NB4 (cell line): ENCODE data around the gene BBX.

Experiments used
- DNase-seq: peaks from one replicate; pipeline ENCODE4 v3.0.0; 2010; ENCODE audit warnings: low read depth
- H3K4me3 ChIP-seq: one replicate; pipeline ENCODE4 v1.5.1; 2011; ENCODE audit warnings: mild to moderate bottlenecking, low read depth, low read length, moderate library complexity
- CTCF ChIP-seq: IDR thresholded peaks from one replicate; pipeline ENCODE4 v1.5.1; 2012; ENCODE audit warnings: low read depth, low read length
- MAX ChIP-seq: IDR thresholded peaks from 2 replicates; pipeline ENCODE4 v1.6.1; 2011; ENCODE audit warnings: low read depth, low read length
- MYC ChIP-seq: IDR thresholded peaks from 2 replicates; pipeline ENCODE4 v1.6.1; 2011; ENCODE audit warnings: low read depth, low read length
- POLR2A ChIP-seq: IDR thresholded peaks from 2 replicates; pipeline ENCODE4 v1.6.1; 2011; ENCODE audit warnings: mild to moderate bottlenecking; ENCODE audit not compliant: insufficient read length; ENCODE audit errors: extremely low read depth

Gene BBX

GRCh38 chr3:107767897-107768605 lies 245.3 kb downstream of the BBX start:
- DNase-seq = peak; percentile 79
- TF ChIP-seq POLR2A (no peak), MYC (peak; percentile 37; the same call in 1 of the 2 replicates), MAX (no peak), CTCF (no peak)
- no peak overlapping the region for H3K4me3 ChIP-seq

- DNase-seq = peak; percentile 1
- no peak overlapping the region for H3K4me3 ChIP-seq
- TF ChIP-seq CTCF (no peak), MYC (no peak), MAX (no peak), POLR2A (no peak)
Observed at GRCh38 chr3:107769882-107770281, 247.1 kb downstream of the BBX start.

- TF ChIP-seq POLR2A (no peak), MAX (no peak), CTCF (no peak), MYC (no peak)
Observed at GRCh38 chr3:107772016-107772415, 249.3 kb downstream of the BBX start.

GRCh38 chr3:107775974-107776373 lies 253.2 kb downstream of the BBX start:
- no peak for DNase-seq
- TF ChIP-seq MAX = no peak
- H3K4me3 ChIP-seq = no peak overlapping the region

More at GRCh38 chr3:107772016-107772415, 249.3 kb downstream of the BBX start:
- no peak for DNase-seq
- no peak overlapping the region for H3K4me3 ChIP-seq

- no peak overlapping the region for H3K4me3 ChIP-seq
- TF ChIP-seq CTCF = no peak
- no peak for TF ChIP-seq POLR2A
- no peak for TF ChIP-seq MAX
- TF ChIP-seq MYC = no peak
- DNase-seq = no peak
Observed at GRCh38 chr3:107781253-107781652, 258.5 kb downstream of the BBX start.

- TF ChIP-seq POLR2A = no peak
- TF ChIP-seq MYC = no peak
- no peak for TF ChIP-seq CTCF
- TF ChIP-seq MAX = no peak
- no peak for DNase-seq
- no peak overlapping the region for H3K4me3 ChIP-seq
Observed at GRCh38 chr3:107782054-107782453, 259.3 kb downstream of the BBX start.
